ENCODE results near the gene RIPOR2.

DNA sequence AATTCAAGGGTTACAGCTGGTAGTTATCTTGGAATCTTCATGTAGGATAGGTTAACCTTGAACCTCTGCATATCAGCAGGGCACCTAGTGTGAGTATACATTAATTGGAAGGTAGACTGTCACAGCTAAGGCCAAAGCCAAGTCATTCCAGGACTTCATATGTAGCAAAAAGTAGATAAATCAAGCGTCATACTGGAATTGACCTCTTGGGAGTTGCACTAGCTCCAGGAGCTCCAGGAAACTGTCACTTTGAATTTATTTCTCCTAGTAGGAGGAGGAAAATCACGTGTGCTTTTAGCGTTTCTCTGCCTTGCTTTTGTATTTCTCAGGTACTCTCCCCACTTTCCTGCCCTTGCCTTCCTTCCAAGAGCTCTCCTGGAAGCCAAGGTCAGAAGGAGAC is 30.3 kb downstream of the RIPOR2 start:
- TF ChIP-seq, protein P1, sequence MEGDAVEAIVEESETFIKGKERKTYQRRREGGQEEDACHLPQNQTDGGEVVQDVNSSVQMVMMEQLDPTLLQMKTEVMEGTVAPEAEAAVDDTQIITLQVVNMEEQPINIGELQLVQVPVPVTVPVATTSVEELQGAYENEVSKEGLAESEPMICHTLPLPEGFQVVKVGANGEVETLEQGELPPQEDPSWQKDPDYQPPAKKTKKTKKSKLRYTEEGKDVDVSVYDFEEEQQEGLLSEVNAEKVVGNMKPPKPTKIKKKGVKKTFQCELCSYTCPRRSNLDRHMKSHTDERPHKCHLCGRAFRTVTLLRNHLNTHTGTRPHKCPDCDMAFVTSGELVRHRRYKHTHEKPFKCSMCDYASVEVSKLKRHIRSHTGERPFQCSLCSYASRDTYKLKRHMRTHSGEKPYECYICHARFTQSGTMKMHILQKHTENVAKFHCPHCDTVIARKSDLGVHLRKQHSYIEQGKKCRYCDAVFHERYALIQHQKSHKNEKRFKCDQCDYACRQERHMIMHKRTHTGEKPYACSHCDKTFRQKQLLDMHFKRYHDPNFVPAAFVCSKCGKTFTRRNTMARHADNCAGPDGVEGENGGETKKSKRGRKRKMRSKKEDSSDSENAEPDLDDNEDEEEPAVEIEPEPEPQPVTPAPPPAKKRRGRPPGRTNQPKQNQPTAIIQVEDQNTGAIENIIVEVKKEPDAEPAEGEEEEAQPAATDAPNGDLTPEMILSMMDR (conservative IDR thresholded peaks at IDR 0.05; ENCODE audit: low read depth in 2 of 2): no peak
- TF ChIP-seq EZH2 (IDR thresholded peaks at IDR 0.05; ENCODE audit: low read depth, unreplicated experiment): no peak
- no peak for TF ChIP-seq POLR2AphosphoS5 (IDR thresholded peaks at IDR 0.05; ENCODE audit: low read depth)
- TF ChIP-seq EZH2phosphoT487 (IDR thresholded peaks at IDR 0.05; ENCODE audit: unreplicated experiment): no peak
- TF ChIP-seq ZNF114 (CRISPR knock-in tag; IDR thresholded peaks at IDR 0.05): no peak
- TF ChIP-seq, protein P2, sequence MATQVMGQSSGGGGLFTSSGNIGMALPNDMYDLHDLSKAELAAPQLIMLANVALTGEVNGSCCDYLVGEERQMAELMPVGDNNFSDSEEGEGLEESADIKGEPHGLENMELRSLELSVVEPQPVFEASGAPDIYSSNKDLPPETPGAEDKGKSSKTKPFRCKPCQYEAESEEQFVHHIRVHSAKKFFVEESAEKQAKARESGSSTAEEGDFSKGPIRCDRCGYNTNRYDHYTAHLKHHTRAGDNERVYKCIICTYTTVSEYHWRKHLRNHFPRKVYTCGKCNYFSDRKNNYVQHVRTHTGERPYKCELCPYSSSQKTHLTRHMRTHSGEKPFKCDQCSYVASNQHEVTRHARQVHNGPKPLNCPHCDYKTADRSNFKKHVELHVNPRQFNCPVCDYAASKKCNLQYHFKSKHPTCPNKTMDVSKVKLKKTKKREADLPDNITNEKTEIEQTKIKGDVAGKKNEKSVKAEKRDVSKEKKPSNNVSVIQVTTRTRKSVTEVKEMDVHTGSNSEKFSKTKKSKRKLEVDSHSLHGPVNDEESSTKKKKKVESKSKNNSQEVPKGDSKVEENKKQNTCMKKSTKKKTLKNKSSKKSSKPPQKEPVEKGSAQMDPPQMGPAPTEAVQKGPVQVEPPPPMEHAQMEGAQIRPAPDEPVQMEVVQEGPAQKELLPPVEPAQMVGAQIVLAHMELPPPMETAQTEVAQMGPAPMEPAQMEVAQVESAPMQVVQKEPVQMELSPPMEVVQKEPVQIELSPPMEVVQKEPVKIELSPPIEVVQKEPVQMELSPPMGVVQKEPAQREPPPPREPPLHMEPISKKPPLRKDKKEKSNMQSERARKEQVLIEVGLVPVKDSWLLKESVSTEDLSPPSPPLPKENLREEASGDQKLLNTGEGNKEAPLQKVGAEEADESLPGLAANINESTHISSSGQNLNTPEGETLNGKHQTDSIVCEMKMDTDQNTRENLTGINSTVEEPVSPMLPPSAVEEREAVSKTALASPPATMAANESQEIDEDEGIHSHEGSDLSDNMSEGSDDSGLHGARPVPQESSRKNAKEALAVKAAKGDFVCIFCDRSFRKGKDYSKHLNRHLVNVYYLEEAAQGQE (IDR thresholded peaks at IDR 0.05; ENCODE audit: unreplicated experiment): no peak

All from GM23338 (cell line).